OCI-LY7 (cell line): ENCODE data around the gene EPN1.

ENCODE experiments used
- CTCF ChIP-seq: fragments of 200-600 bp; sonication (generic); conservative IDR thresholded peaks from 2 replicates; pipeline ENCODE4 v1.5.1; 2014; ENCODE audit warnings: mild to moderate bottlenecking, antibody characterized with exemption, low read length, moderate library complexity, mixed read lengths
- EZH2phosphoT487 ChIP-seq: fragments of 200-600 bp; sonication (generic); IDR thresholded peaks from 2 replicates; pipeline ENCODE4 v1.6.1; 2018; ENCODE audit warnings: low read depth, borderline replicate concordance, mild to moderate bottlenecking, mixed run types, antibody characterized with exemption, low read length, moderate library complexity, mixed read lengths

- no peak for TF ChIP-seq CTCF
- TF ChIP-seq EZH2phosphoT487 = no peak
Measured at GRCh38 chr19:55700813-55701212, 25.8 kb downstream of the EPN1 start.
